Measurements from ENCODE around the gene TRPM4. TPM values are rescaled to one million over a fixed set of nuclear protein-coding genes. Genes with fewer than 3 reads are reported as not detected.

Gene TRPM4
- total RNA-seq, 2 experiments from 2014 or later, result 20.9 to 44.2 TPM

GRCh38 chr19:49127674-49128544 is 29.7 kb upstream of the TRPM4 start:
- ChIA-PET CTCF (ENCODE audit: unreplicated experiment) (interaction anchor here (0.5 to 0.8 kb wide), 6 partner anchors 9 to 731 kb away, joined by 3 to 10 read pairs (median 4); no protein-coding TSS in a partner anchor), POLR2A (interaction anchor here (0.6 to 1.3 kb wide), 3 partner anchors 12 to 14 kb away, joined by 4 to 7 read pairs (median 5); partner anchors contain the start of gene LIN7B)
- no peak for TF ChIP-seq EZH2phosphoT487 (IDR thresholded peaks at IDR 0.05; ENCODE audit: borderline replicate concordance, low read depth, low read length)
- no peak for TF ChIP-seq CTCF (conservative IDR thresholded peaks at IDR 0.05; ENCODE audit: low read length)
- Histone ChIP-seq H3K36me3 (ENCODE audit: insufficient read depth, low read length) (no peaks in the 10 kb centered on the region), H3K4me2 (ENCODE audit: low read length) (peak overlapping the region; percentile 84), H3K4me3 (ENCODE audit: low read depth, low read length, poor library complexity, severe bottlenecking) (peak overlapping the region; percentile 67), H3K79me2 (ENCODE audit: insufficient read depth, low read depth, low read length) (no peaks in the 10 kb centered on the region), H3K9me3 (ENCODE audit: low read length) (no peaks in the 10 kb centered on the region), H3K9me2 (ENCODE audit: insufficient read depth, low read length) (no peaks in the 10 kb centered on the region), H3K27ac (ENCODE audit: low read depth, low read length, poor library complexity, severe bottlenecking) (no peak overlapping the region), H4K20me1 (ENCODE audit: insufficient read depth, low read length) (no peaks in the 10 kb centered on the region), H2AFZ (ENCODE audit: low read length) (peak overlapping the region; percentile 83), H3K4me1 (ENCODE audit: insufficient read depth, low read length, poor library complexity, severe bottlenecking) (peaks cover 16% of the 10 kb centered on the region)
- no TSS peak for BruUV-seq (replicated peaks)
- DNase-seq (ENCODE audit: low spot score), result peak; percentile 96
- intact Hi-C loops (cut with micrococcal nuclease; ENCODE audit: unreplicated experiment), result loop anchor here (5.0 kb wide), 1 partner anchor 544 kb away; no protein-coding TSS in a partner anchor

- no peak for DNase-seq (ENCODE audit: low spot score)
- H2AFZ ChIP-seq (ENCODE audit: low read length), result peak overlapping the region; percentile 83; the same call in 1 of the 2 replicates
- peaks cover 16% of the 10 kb centered on the region for H3K4me1 ChIP-seq (ENCODE audit: insufficient read depth, low read length, poor library complexity, severe bottlenecking)
- H3K9me2 ChIP-seq (ENCODE audit: insufficient read depth, low read length), result no peaks in the 10 kb centered on the region
- ChIA-PET POLR2A (interaction anchor here (1.3 kb wide), 1 partner anchor 15 kb away, joined by 7 read pairs; the partner anchor contains the start of gene LIN7B), CTCF (ENCODE audit: unreplicated experiment) (interaction anchor here (0.5 to 0.8 kb wide), 2 partner anchors 11 to 20 kb away, joined by 3 to 5 read pairs; no protein-coding TSS in a partner anchor)
- no peak overlapping the region for H3K27ac ChIP-seq (ENCODE audit: low read depth, low read length, poor library complexity, severe bottlenecking)
- H3K79me2 ChIP-seq (ENCODE audit: insufficient read depth, low read depth, low read length), result no peaks in the 10 kb centered on the region
- no peaks in the 10 kb centered on the region for H3K36me3 ChIP-seq (ENCODE audit: insufficient read depth, low read length)
- TF ChIP-seq EZH2phosphoT487 (IDR thresholded peaks at IDR 0.05; ENCODE audit: borderline replicate concordance, low read depth, low read length) (no peak), CTCF (conservative IDR thresholded peaks at IDR 0.05; ENCODE audit: low read length) (no peak)
- H4K20me1 ChIP-seq (ENCODE audit: insufficient read depth, low read length), result no peaks in the 10 kb centered on the region
- no peaks in the 10 kb centered on the region for H3K9me3 ChIP-seq (ENCODE audit: low read length)
- H3K4me3 ChIP-seq (ENCODE audit: low read depth, low read length, poor library complexity, severe bottlenecking), result peak overlapping the region; percentile 67
- no TSS peak for BruUV-seq (replicated peaks)
- H3K4me2 ChIP-seq (ENCODE audit: low read length), result peak overlapping the region; percentile 84
- intact Hi-C loops (cut with micrococcal nuclease; ENCODE audit: unreplicated experiment), result loop anchor here (5.0 kb wide), 1 partner anchor 544 kb away; no protein-coding TSS in a partner anchor
These were observed 28.9 kb upstream of the TRPM4 start for GRCh38 chr19:49128545-49129237.

Data from OCI-LY7 (cell line).